GM21390 (cell line): ENCODE results near the gene SPAG8.
A peak's percentile ranks its signal among the peaks of the same experiment; 100 is the strongest.

Source experiments
- ATAC-seq: cut with Tn5 transposase; IDR thresholded peaks from one replicate; pipeline ENCODE4 v1.9.1; 2021; ENCODE audit not compliant: unreplicated experiment

SPAG8 gene

GRCh38 chr9:35812025-35812602 is at the start of gene SPAG8:
TSS of gene SPAG8 (minus strand) at chr9:35812262. CDS start at chr9:35812147, 115 bp downstream.
- ATAC-seq, result peak; percentile 65

GRCh38 chr9:35861161-35861897 is 49.3 kb upstream of the SPAG8 start:
- ATAC-seq, result no peak

- ATAC-seq, result no peak
These were observed 47.9 kb upstream of the SPAG8 start for GRCh38 chr9:35859990-35860339.

- no peak for ATAC-seq
These were observed 47.4 kb upstream of the SPAG8 start for GRCh38 chr9:35859310-35859989.

- no peak for ATAC-seq
These were observed 46.4 kb upstream of the SPAG8 start for GRCh38 chr9:35858458-35858857.

- no peak for ATAC-seq
These were observed 44.8 kb upstream of the SPAG8 start for GRCh38 chr9:35856882-35857281.

GRCh38 chr9:35856206-35856605 is 44.1 kb upstream of the SPAG8 start:
- ATAC-seq, result no peak

- ATAC-seq, result no peak
These were observed 42.2 kb upstream of the SPAG8 start for GRCh38 chr9:35854091-35854762.

GRCh38 chr9:35852876-35853865 is 41.1 kb upstream of the SPAG8 start:
- no peak for ATAC-seq

GRCh38 chr9:35852267-35852815 is 40.3 kb upstream of the SPAG8 start:
- ATAC-seq, result no peak

- peak; percentile 87 for ATAC-seq
These were observed 35.9 kb upstream of the SPAG8 start for GRCh38 chr9:35847792-35848572.

GRCh38 chr9:35845824-35846771 is 34.0 kb upstream of the SPAG8 start:
- ATAC-seq, result no peak

- no peak for ATAC-seq
These were observed 32.7 kb upstream of the SPAG8 start for GRCh38 chr9:35844628-35845270.

GRCh38 chr9:35842795-35843194 is 30.7 kb upstream of the SPAG8 start:
- peak; percentile 55 for ATAC-seq

- ATAC-seq, result peak; percentile 5
These were observed 30.1 kb upstream of the SPAG8 start for GRCh38 chr9:35842020-35842745.

- no peak for ATAC-seq
These were observed 29.5 kb upstream of the SPAG8 start for GRCh38 chr9:35841645-35841900.

GRCh38 chr9:35840881-35841644 is 29.0 kb upstream of the SPAG8 start:
- no peak for ATAC-seq
